Amniotic epithelial cell (primary cell): ENCODE data around the gene SEMA3A.
A peak's percentile ranks its signal among the peaks of the same experiment; 100 is the strongest.

Experiments
- DNase-seq: peaks from one replicate; pipeline ENCODE4 v3.0.0-alpha.2; 2010; ENCODE audit warnings: low read depth

The SEMA3A gene

DNA sequence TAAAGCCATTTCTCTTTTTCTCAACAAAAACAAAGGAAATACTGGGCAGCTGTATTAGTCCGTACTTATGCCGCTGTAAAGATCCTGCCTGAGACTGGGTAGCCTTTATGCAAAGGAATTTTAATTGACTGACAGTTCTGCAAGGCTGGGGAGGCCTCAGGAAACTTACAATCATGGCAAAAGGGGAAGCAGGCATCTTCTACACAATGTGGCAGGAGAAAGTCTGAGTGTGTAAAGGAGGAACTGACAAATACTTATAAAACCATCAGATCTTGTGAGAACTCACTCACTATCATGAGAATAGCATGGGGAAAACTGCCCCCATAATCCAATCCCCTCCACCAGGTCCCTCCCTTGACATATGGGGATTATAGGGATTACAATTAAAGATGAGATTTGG is 264.3 kb downstream of the SEMA3A start:
- DNase-seq, result no peak

DNA sequence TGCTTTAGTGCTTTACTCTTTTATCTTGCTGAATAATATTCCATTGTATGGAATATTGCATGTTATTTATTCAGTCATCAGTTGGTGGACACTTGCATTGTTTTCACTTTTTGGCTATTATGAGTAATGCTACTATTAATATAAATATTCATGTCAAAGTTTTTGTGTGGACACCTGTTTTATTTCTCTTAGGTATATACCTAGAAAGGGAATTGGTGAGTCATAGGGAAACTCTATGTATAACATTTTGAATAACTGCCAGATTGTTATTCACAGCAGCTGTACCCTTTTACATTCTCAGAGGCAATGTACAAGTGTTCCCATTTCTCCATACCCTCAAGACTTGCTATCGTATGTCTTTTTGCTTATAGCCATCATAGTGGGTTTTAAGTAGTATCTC is 268.7 kb downstream of the SEMA3A start:
- no peak for DNase-seq

DNA sequence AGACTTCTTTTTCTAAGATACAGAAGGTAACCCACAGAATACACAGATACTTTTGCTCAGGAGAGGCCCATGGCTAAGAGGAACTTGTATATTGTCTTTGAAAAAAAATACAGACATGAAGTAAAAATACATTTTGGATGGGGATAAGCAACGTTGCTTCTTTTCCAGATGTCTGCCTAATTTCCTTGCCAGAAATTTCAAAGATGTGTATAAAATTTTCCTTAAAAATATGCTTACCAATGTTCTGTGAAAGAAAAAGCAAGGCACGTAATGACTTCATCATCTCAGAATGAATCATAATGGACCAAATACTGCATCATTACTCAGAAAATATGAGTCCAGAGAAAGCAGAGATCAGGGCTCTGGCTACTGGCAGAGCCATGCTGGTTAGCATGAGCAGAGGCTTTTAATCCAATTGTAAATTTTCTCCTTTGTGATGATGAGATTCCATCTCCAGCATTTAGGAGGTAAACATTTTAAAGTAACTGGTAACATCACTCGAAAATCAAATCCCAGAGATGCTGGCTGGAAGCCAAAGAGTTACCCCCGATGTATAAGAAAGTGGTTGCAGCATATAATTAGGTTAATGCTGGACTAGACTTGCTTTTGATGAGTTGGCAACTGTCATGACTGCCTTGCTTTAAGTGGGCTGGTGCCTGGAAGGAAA is 272.5 kb downstream of the SEMA3A start:
- DNase-seq, result peak; percentile 37

DNA sequence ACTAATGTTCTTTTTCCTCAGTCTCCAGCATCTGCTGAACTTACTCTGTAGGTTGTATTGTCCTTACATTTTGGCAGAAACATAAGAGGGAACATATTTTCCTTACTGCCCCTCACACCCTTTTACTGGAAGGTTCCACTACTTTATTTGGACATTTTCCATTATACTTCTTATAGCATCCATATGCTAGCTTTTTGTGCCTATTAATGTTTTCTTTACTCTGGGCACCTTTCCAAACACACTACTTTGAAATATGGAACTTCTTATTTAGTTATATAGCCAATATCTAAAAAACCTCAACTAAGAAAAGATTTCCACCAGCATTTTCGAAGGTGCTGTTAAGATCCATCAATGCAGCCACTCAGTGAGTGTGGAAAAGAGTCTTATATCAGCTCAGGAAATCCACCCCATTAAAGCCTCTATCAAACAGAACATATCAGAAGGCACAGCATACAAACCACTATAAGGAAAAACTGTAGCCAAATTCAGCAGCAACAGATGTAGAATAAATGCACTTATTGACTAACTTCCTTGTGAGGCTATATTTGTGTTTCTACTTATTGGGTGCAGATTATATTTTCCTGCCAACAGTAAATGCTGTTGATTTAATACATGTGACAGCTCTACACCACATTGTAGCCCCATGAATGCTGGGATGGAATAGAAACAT is 273.2 kb downstream of the SEMA3A start:
- DNase-seq, result no peak

DNA sequence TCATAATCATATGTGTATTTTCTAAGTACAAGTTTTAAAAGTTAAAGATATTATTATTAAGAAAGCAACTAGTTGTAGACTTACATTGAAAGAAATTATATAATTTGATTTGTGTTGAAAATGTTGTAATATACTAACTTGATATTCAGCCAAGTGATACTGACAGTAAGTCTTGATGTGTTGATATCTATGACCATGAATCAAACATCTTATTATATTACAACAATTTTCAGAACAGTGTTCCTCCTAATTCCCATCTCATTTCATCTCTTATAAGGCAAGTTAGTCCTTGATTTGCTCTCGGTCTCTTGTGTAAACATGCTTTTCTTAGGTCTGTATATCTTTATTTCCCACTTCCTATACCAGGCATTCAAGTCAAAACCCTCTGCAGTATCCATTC is 276.4 kb downstream of the SEMA3A start:
- no peak for DNase-seq

DNA sequence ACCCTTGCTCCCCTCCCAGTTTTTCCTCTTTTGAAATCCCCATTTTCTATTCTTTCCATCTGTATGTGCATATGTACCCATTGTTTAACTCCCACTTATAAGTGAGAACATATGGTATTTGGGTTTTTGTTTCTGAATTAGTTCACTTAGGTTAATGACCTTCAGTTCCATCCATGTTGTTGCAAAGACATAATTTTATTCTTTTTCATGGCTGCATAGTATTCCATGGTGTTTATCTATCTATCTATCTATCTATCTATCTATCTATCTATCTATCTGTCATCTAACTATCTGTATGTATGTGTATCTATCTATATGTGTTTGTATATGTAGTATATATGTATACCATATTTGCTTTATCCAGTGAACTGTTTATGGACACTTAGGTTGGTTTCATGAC is 281.4 kb downstream of the SEMA3A start:
- DNase-seq, result no peak

DNA sequence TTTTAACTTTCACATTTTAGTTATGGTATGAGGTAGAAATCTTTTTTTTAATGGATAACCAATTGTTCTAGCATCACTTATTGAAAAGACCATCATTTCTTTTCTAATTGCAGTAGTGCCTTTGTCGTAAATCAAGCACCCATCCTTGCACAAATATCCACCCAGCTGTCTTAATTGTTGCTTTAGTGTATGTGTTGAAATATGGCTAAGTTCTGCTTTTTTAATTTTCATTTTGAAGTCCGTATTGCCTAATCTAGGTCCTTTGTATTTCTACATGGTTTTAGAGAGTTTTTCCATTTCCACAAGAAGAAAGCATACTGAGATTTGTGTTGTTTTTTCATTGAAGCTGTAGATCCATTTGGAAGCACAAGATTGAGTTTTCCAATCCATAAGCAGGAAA is 286.1 kb downstream of the SEMA3A start:
- no peak for DNase-seq
